K562 (cell line): ENCODE data around the gene RALGAPB. TPM values are rescaled to one million over a fixed set of nuclear protein-coding genes. Genes with fewer than 3 reads are reported as not detected.

Source experiments
- BRD9 ChIP-seq: fragments of 450-650 bp; IDR thresholded peaks from 2 replicates; pipeline ENCODE4 v1.6.1; 2018; ENCODE audit warnings: low read depth; ENCODE audit not compliant: partially characterized antibody
- FOSL1 ChIP-seq: fragments of 200-800 bp; sonication (Bioruptor generic); conservative IDR thresholded peaks from 2 replicates; pipeline ENCODE4 v1.6.1; 2016; ENCODE audit warnings: missing genetic modification characterization, missing compliant biosample characterization
- HLTF ChIP-seq: fragments of 450-650 bp; IDR thresholded peaks from 2 replicates; pipeline ENCODE4 v1.6.1; 2016
- ILK ChIP-seq: fragments of 450-650 bp; IDR thresholded peaks from 2 replicates; pipeline ENCODE4 v1.6.1; 2016; ENCODE audit warnings: missing genetic modification characterization, low read depth, mild to moderate bottlenecking, missing compliant biosample characterization, moderate library complexity, borderline replicate concordance
- MBD2 ChIP-seq: sonication (generic); IDR thresholded peaks from 2 replicates; pipeline ENCODE4 v1.6.1; 2016; ENCODE audit warnings: low read depth, borderline replicate concordance
- NR2F6 ChIP-seq: fragments of 450-650 bp; formaldehyde crosslinking; IDR thresholded peaks from 2 replicates; pipeline ENCODE4 v1.4.0; 2020; ENCODE audit warnings: mild to moderate bottlenecking
- POU5F1 ChIP-seq: fragments of 150-350 bp; IDR thresholded peaks from 2 replicates; pipeline ENCODE4 v1.6.1; 2014; ENCODE audit warnings: borderline replicate concordance, low read length, low read depth, mild to moderate bottlenecking; ENCODE audit not compliant: partially characterized antibody
- RAD51 ChIP-seq: fragments of 450-650 bp; IDR thresholded peaks from 2 replicates; pipeline ENCODE4 v1.7.1; 2016; ENCODE audit warnings: low read depth, mild to moderate bottlenecking, borderline replicate concordance
- SIN3B ChIP-seq: fragments of 450-650 bp; IDR thresholded peaks from 2 replicates; pipeline ENCODE4 v1.6.1; 2017; ENCODE audit warnings: low read depth, mild to moderate bottlenecking, moderate library complexity
- SMAD1 ChIP-seq: fragments of 150-350 bp; IDR thresholded peaks from 2 replicates; pipeline ENCODE4 v1.6.1; 2014; ENCODE audit warnings: low read length, low read depth; ENCODE audit not compliant: partially characterized antibody
- ZBED1 ChIP-seq: IDR thresholded peaks from 2 replicates; pipeline ENCODE4 v1.6.1; 2014
- ZNF24 ChIP-seq: fragments of 450-650 bp; IDR thresholded peaks from 2 replicates; pipeline ENCODE4 v1.6.1; 2016
- ZNF76 ChIP-seq: fragments of 250-450 bp; sonication (Bioruptor Pico); IDR thresholded peaks from 2 replicates; pipeline ENCODE4 v1.4.0; 2020; ENCODE audit warnings: mild to moderate bottlenecking, moderate library complexity, borderline replicate concordance
- polyA plus RNA-seq, 8 experiments: library from polyadenylated mRNA; depleted of rRNA in 4 of 8; stranded (reverse) in 5 of 8; unstranded in 3 of 8; fragments of >200 nt; fragmentation: Nextera tagmentation in 2 of 8; fragmentation: Illumina TruSeq in 1 of 8; extraction: Ambion mirVana in 2 of 8; extraction: Trizol in 1 of 8; gene quantifications; 2 replicates each; pipeline versions ENCODE4 v1.2.1 to v1.2.3, GENCODE V29; 2011 to 2014; ENCODE audit warnings: inconsistent platforms in 1 of 8, missing spikeins in 1 of 8
- total RNA-seq, 7 experiments: library from RNA; depleted of rRNA in 6 of 7; stranded (reverse); fragments of >200 nt in 6 of 7; fragmentation: Illumina TruSeq in 2 of 7; extraction: Trizol in 2 of 7; gene quantifications; 2 replicates each; pipeline versions ENCODE4 v1.2.1 to v1.2.3, GENCODE V29; 2011 to 2021; ENCODE audit warnings: low replicate concordance in 1 of 7
- TF ChIP-seq, protein P1 (sequence below): fragments of 250-450 bp; sonication (Bioruptor Pico); IDR thresholded peaks from 2 replicates; pipeline ENCODE4 v1.8.0; 2022; ENCODE audit warnings: inconsistent platforms
- TF ChIP-seq, protein P2 (sequence below): fragments of 250-450 bp; sonication (Bioruptor Pico); IDR thresholded peaks from 2 replicates; pipeline ENCODE4 v1.5.1; 2021; ENCODE audit warnings: mild to moderate bottlenecking
- TF ChIP-seq, protein P3 (sequence below), 2 experiments: fragments of 450-650 bp in 1 of 2; sonication (generic) in 1 of 2; formaldehyde crosslinking in 1 of 2; IDR thresholded peaks; 2 replicates each; pipeline versions ENCODE4 v1.7.1 to v1.9.0; 2016 to 2022; ENCODE audit warnings: inconsistent platforms in 1 of 2, mild to moderate bottlenecking in 1 of 2, missing genetic modification reagents in 1 of 2

RALGAPB gene
- total and polyA plus RNA-seq, 9 of the 15 experiments (the other 6 are each of a cell fraction or from before 2014, with no cell fraction given), result 4.3 to 25.6 (median 13.6) TPM

DNA sequence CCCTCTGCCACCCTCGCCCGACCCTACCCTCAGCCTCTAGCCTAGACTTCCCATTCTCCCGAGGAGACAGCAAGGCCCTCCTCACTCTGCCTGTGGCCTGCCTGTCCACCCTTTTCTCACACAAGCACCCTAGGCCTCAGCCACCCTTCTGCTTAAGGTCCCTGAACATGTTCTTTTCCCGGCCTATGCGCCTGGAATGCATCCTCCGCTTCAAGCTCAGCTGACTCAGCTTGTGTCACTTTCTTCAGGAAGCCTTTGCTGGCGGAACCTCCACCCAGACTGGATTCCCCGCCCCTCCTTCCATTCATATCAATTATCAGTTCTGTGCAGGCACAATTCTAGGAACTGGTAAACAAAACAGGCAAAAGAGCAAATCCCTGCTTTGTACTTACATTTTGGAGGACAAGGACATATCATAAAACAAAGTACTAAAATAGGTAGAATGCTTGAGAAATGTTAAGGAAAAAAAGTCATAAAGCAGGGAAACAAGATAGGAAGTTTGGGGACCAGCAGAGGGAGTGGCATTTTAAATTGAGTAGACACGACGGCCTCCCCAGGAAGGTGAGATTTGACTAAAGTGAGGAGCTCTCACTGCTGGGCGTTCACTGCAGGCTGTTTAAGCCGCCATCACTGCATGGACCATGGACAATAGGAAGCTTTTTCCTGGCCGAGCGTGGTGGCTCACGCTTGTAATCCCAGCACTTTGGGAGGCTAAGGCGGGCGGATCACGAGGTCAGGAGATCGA lies 19.6 kb upstream of the RALGAPB start (continued):
- TF ChIP-seq, protein P1, sequence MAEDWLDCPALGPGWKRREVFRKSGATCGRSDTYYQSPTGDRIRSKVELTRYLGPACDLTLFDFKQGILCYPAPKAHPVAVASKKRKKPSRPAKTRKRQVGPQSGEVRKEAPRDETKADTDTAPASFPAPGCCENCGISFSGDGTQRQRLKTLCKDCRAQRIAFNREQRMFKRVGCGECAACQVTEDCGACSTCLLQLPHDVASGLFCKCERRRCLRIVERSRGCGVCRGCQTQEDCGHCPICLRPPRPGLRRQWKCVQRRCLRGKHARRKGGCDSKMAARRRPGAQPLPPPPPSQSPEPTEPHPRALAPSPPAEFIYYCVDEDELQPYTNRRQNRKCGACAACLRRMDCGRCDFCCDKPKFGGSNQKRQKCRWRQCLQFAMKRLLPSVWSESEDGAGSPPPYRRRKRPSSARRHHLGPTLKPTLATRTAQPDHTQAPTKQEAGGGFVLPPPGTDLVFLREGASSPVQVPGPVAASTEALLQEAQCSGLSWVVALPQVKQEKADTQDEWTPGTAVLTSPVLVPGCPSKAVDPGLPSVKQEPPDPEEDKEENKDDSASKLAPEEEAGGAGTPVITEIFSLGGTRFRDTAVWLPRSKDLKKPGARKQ (CRISPR knock-in tag), result no peak
- TF ChIP-seq BRD9 (no peak), ZNF76 (CRISPR knock-in tag) (no peak), SMAD1 (no peak), ILK (tag) (no peak), SIN3B (no peak), ZNF24 (no peak), ZBED1 (no peak), FOSL1 (peak; percentile 86), POU5F1 (no peak), RAD51 (no peak; the same call in 1 of the 2 replicates), NR2F6 (CRISPR knock-in tag) (no peak), HLTF (peak; percentile 52; the same call in 1 of the 2 replicates), MBD2 (0 out of 2 replicates have a peak, but pooled peaks have one; percentile 17)
- TF ChIP-seq, protein P2, sequence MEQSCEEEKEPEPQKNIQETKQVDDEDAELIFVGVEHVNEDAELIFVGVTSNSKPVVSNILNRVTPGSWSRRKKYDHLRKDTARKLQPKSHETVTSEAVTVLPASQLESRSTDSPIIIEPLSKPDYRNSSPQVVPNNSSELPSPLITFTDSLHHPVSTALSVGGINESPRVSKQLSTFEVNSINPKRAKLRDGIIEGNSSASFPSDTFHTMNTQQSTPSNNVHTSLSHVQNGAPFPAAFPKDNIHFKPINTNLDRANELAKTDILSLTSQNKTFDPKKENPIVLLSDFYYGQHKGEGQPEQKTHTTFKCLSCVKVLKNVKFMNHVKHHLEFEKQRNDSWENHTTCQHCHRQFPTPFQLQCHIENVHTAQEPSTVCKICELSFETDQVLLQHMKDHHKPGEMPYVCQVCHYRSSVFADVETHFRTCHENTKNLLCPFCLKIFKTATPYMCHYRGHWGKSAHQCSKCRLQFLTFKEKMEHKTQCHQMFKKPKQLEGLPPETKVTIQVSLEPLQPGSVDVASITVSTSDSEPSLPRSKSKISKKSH (CRISPR knock-in tag), result no peak
- TF ChIP-seq, protein P3, sequence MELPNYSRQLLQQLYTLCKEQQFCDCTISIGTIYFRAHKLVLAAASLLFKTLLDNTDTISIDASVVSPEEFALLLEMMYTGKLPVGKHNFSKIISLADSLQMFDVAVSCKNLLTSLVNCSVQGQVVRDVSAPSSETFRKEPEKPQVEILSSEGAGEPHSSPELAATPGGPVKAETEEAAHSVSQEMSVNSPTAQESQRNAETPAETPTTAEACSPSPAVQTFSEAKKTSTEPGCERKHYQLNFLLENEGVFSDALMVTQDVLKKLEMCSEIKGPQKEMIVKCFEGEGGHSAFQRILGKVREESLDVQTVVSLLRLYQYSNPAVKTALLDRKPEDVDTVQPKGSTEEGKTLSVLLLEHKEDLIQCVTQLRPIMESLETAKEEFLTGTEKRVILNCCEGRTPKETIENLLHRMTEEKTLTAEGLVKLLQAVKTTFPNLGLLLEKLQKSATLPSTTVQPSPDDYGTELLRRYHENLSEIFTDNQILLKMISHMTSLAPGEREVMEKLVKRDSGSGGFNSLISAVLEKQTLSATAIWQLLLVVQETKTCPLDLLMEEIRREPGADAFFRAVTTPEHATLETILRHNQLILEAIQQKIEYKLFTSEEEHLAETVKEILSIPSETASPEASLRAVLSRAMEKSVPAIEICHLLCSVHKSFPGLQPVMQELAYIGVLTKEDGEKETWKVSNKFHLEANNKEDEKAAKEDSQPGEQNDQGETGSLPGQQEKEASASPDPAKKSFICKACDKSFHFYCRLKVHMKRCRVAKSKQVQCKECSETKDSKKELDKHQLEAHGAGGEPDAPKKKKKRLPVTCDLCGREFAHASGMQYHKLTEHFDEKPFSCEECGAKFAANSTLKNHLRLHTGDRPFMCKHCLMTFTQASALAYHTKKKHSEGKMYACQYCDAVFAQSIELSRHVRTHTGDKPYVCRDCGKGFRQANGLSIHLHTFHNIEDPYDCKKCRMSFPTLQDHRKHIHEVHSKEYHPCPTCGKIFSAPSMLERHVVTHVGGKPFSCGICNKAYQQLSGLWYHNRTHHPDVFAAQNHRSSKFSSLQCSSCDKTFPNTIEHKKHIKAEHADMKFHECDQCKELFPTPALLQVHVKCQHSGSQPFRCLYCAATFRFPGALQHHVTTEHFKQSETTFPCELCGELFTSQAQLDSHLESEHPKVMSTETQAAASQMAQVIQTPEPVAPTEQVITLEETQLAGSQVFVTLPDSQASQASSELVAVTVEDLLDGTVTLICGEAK (IDR thresholded peaks at IDR 0.05), result 0 out of 2 replicates have a peak, but pooled peaks have one; percentile 27
- TF ChIP-seq, protein P3 (CRISPR knock-in tag; IDR thresholded peaks at IDR 0.05), result no peak
